HUDEP-2 (cell line): ENCODE results near the gene TRIM43B.
"Not testable (repeated sequence)": the region's sequence is repeated elsewhere in the genome, so short reads cannot be mapped to it uniquely, and the experiment has no call there.

Experiments used
- DNase-seq, 76 experiments: peaks; one replicate each; lab custom pipeline; 2025; ENCODE audit not compliant: unreplicated experiment in 76 of 76; lab: John Stamatoyannopoulos, UW

Gene TRIM43B

DNA sequence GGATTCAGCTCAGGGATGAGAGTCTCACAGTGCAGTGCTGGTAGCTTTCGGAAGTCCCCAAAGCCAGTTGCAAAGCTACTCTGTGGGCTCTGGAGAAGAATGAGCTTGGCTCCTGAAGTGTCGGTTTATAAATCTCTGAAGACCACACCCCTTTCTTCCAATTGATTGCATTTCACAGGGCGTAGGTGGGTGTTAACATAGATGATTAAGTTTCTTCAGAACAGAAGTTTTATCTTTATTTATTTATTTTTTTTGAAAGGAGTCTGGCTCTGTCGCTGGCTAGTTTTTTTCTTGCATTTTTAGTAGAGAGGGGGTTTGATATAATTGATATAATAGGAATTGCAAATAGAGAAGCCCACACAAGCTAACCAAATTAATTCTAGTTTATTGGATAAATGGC is at the start of gene TRIM43B:
TRIM43B (minus strand) TSS at position 101 of the 400 bp plus-strand sequence. CDS start 2,040 bp downstream, outside the sequence.
- not testable (repeated sequence) for DNase-seq

DNA sequence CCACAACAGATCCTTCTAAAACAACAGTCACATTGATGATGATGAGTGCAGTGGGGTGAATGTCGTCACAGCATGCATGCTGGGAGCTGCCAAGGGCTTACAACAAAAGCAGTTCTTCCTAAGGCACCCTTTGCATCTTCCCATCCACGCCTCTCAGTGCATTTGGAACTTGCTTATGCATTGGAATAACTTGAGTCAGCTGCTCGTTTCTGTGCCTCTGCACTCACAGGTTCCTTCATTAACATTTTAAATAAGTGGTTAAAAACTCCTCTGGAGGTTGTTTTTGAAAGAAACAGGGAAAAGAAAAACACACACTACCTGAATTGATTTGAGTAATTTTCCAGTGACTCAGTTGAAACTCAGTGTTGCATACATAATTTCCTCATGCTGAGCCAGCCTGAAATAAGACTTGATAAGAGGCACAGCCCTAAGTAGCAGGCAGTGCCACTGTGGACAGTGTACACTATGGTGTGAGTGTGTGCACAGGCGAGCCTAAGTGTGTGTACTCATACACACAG is 46.8 kb upstream of the TRIM43B start:
- no peak for DNase-seq

DNA sequence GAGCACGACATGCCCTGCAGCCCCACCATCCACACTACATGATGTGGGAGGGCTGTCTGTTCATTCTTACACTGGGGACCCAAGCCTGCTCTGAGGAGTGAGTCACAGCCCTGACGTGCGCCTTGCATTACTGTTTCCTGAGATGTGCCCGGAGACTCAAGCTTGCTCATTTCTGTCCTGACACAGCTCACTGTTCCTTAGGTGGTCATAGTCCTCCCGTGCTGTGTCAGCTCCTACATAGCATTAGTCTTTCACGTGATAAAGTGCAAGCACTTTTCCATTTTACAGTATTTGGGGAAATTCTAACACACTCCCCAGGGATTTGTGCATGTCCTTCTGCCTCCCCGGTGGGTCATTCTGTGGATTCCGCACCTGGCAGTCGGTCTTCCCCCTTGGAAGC is 46.2 kb upstream of the TRIM43B start:
- no peak for DNase-seq

DNA sequence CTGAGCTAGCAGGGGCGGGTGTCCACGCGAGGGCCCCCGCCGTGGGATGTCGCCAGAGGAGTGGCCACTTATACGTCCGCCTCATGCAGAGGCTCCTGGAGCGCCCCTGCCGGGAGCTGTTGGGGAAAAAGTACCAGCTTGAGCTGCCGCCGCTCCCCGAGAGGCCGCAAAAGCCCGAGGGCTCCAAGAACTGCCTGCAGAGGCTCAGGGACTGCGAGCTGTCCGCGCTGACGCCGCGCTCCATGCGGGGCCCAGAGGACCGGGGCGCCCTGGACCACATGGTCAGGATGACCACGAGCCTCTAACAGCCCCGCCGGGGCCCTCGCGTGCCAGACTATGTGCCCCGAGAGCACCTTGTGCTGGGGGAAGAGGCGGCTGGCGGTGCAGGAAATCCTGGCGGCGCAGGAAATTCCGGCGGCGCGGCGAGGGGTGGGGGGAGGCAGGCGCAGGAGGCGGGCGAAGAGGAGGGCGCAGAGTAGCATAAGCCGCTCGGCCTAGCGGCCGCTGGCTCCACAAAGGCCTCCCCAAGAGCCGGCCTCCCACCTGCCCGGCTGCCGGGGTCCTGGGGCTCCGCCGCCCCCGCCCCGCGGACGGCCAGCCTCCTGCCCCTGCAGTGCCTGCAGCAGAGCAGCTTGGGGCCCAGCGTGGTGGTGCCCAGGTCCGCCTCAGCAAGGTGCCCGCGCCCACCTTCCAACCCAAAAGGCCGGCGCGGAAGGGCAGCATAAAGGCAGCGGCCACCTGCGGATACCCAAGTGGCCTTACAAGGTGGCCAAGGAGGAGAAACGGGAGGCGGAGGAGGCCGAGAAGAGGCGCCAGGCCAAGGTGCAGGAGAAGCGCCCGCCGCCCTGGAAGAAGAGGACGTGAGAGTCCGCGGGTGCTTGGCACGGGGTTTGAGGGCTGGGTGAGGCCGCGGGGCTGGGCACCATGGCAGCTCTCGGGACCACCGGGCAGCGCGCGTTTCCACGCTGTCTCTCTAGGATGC is 42.1 kb upstream of the TRIM43B start:
- peak in 49 of 76 experiments; percentile 2 to 66 (median 31) for DNase-seq

DNA sequence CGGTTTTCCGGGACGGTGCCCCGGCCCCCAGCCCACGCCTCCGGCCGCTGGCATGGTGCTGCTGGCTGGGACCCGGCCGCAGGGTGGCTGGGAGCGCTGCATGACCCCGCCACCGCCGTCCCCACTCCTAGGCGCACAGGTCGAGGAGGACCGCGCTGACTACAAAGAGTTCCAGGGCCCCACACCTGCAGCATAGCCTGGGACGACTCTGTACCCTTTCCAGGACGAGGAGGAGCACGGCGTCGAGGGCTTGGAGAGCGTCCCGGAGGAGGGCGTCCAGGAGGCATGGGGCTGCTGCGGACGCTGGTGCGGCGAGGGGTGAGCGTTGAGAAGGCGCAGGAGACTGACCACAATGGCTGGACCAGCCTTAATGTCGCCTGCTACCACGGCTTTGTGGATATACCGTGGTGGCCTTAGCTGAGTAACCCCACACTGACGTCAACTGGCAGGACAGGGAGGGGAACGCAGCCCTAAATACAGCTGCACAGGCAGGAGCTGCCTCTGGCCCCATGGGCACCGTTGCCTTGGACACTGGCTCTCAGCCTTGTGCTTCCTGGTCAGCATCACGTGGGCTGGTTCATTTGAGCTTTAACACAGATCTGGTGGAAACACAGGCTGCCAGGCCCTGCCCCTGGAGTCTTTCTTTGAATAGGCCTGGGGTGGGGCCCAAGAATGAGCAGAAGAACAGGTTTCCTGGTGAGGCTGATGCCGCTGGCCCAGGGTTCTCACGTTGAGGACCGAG is 40.9 kb upstream of the TRIM43B start:
- DNase-seq, result no peak

DNA sequence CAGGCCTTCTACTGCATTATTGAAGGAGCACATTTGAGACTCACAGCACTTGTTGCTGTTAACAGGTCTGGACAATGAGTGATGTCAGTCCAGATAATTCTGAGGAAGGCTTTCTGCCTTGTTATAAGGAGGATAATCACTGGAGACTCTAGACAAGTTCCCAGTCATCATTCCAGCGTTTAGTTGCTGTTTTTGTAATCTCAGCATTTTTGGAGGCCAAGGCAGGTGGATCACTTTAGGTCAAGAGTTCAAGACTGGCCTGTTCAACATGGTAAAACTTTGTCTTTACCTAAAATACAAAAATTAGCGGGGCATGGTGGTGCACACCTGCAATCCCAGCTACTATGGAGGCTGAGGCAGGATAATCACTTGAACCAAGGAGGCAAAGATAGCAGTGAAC is 39.6 kb upstream of the TRIM43B start:
- no peak for DNase-seq

DNA sequence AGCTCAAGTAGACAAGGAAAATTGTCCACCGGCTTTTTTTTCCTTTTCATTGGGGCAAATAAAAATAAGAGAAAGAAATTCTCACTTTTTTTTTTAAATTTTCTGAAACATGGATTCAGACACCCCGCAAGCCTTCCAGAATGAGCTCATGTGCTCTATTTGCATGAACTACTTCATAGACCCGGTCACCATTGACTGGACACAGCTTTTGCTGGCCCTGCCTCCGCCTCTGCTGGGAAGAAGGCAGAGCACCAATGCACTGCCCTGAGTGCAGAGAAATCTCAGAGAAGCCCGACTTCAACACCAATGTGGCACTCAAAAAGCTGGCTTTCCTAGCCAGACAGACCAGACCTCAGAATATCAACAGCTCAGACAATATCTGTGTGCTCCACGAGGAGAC is 30.2 kb upstream of the TRIM43B start:
- peak in 2 of 76 experiments; percentile 7 to 11 for DNase-seq

DNA sequence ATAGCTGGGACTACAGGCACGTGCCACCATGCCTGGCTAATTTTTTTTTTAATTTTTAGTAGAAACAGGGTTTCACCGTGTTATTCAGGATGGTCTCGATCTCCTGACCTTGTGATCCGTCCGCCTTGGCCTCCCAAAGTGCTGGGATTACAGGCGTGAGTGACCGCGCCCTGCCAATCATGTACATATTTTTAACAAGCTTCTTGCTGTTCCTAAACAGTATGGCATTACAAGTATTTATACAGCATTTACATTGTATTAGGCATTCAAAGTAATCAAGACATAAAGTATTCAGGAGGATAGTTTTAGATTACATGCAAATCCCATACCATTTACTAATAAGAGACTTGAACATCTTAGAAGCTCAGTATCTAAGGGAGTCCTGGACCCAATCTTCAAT is 29.7 kb upstream of the TRIM43B start:
- DNase-seq, result not testable (repeated sequence)

DNA sequence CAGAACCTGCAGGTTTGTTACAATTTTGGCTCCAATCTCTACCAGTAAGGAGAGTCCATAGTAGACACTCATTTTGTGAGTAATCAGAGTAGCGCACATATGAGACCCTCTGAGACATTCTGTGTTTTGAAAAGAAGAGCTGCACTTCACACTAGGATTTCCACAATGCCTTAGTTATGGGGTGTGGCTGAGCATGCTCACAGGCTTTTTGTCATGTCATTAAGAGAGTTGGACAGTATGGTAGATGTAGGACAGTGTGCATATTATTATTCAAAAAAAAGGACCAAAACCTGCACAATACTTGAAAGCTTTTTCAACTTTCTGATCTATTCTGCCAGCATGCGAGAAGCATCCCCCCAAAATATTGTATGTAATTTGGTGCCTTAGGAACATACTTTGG is 24.9 kb upstream of the TRIM43B start:
- DNase-seq, result no peak

DNA sequence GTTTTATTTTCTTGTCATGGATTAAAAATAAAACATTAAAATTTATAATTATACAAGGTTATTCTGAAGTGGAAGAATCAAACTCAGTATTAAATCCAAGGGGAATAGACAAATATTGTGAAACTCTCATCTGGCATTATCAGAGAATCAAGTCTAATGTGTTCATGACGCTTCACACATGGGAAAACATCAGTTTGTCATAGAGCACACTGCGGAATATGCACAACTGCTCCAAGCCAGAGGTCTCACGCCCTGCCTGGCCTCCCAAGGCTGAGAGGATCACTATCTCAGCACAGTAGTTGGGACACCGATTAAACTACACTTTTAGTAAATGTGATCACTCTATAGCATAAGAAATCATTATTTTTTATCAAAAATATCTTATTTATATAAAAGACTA is 20.7 kb upstream of the TRIM43B start:
- DNase-seq, result no peak

DNA sequence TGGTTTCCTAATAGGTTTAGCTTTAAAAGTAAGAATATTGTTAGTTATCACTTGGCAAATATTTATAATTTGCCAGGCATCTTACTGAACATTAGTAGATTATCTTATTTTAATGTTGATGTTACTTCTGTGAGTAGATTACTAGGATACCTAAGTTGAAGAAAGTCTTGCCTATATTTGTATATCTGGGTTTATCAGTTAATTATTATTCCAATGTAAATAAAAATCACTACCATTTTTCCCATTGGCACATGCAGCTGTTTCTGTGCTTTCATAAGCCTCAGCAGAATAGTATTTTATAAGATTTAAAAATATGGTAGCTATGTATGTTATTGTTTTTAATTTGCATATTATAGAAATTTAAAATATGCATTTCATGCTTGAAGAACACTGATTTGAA is 16.3 kb upstream of the TRIM43B start:
- DNase-seq, result no peak

DNA sequence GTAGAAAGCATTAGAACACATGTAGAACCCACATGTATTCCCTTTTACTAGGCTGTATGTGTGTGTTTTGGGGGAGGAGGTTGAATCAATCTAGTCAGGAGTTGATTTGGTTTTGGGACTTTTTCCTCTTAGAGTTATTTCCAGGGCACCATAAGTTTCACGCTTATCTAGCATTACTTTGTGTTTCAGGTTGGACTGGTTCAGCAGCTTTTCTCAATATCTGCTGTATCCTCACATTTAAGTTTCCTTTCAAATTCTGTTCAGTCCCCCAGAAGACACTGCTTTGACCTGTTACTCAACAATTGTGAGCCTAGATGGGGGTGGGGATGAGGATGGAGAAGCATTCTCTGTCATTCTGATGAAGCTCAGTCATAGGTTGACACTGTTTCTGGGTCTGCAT is 7.5 kb upstream of the TRIM43B start:
- not testable (repeated sequence) for DNase-seq

DNA sequence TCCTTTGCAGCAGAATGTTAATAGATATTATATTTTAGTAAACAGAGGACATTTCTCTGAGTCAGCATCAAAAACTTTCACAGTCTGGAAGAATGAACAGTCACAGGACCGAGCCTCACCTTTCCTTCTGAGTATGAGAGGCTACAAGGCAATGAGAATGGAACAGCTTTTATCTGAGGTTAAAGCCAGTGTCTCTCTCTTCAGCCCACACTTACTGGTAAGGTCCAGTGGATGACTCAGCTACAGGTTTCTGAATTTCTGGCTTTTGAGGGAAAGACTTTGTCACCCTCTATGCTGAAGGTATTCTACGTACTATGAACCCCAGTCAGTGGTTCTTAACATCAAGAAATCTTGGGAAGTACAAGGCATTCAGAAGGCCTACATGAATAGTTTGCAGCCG is 9.5 kb downstream of the TRIM43B start:
- not testable (repeated sequence) for DNase-seq

DNA sequence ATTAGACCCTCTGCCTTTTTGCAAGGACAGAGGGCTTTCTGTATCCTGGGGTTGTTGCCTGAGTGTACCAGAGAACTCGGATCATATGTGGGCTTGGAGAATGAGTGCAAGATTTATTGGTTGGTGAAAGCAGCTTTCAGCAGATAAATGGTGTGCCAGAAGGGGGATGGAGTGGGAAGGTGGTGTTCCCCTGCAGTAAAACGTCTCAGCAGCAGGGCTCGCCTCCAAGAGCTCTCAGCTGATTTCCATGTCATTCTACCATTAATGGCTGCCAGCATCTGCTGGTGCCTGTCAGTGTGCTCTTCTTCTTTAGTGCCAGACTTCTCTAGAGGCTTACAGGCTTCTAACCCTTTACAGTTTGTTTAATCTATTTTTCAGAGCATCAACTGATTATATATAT is 16.6 kb downstream of the TRIM43B start:
- not testable (repeated sequence) for DNase-seq

DNA sequence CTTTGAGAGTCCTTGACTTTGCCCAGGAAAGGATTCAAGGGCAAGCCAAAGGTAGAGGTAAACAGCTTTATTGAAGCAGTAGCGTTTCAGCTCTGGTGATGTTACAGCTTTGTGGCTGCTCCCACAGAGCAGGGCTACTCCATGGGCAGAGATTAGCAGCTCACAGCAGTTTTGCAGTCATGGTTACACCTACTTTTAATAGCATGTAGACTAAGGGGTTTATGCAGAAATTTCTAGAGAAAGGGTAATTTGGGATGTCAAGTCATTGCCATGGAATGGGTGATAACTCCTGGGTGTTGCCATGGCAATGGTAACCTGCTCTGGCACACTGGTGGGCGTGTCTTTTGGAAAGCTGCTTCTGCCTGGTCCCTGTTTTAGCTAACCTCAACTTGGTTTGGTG is 18.0 kb downstream of the TRIM43B start:
- not testable (repeated sequence) for DNase-seq

DNA sequence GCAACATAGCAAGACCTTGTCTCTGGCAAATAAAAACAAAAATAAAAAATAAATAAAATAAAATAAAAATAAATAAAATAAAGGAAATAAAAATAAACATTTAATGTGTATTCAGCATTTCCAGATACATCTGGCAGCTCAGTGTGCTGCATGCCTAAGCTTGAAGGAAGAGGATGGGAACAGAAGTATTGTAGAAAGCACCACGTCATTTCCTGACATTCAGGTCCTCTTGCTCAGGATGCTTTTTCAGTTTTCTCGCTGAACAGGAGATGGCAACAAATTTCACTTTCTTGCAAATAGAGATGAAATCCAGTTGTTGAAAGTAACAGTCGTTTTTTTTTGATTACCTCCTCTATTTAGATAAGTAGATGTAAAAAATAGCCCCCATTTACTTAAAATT is 21.3 kb downstream of the TRIM43B start:
- not testable (repeated sequence) for DNase-seq

DNA sequence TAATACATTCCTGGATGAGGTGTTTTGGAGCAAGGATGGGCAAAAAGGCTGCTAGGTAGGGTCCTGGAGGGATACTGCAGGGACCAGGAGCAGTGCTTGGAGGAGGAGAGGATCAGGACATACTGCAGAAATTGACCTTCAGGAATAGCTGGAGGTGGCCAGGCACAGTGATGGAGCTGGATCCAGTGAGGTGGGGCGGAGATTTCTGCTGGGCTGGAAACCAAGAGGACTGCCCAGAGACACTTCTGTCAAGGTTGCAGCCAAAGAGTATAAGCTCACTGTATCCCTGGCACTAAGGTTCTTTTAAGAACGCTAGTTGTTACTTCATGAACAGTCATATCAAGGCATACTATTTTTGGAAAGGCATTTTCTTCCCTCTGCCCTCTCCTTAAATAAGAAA is 39.2 kb downstream of the TRIM43B start:
- not testable (repeated sequence) for DNase-seq

DNA sequence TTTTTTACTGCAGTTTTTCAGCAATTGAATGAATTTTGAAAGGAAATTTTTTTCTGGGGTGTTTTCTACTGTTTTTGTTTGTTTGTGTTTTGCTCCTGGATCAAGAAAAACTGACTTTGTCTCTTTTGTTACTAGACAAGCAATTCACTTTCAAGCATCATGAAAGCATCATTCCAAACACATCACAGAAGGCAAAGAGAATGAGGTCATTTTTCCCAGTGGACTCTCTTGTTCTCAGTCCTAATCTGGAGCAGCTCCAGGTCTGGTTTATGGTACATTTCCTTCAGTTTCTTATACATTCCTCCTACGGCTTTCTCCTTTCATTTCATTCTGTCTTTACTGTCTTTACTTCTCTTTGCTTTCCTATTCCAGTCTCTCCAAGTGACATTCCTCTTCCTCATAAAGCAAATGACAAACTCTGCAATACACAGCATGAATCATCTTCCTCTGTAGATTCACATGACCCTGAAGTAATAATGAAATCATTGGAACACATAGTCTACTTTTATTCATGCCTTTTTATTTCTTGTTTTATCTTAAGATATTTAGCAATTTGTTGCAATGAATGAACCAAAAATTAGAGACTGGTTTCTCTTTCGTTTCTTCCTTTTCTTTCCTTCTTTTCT is 42.0 kb downstream of the TRIM43B start:
- not testable (repeated sequence) for DNase-seq

DNA sequence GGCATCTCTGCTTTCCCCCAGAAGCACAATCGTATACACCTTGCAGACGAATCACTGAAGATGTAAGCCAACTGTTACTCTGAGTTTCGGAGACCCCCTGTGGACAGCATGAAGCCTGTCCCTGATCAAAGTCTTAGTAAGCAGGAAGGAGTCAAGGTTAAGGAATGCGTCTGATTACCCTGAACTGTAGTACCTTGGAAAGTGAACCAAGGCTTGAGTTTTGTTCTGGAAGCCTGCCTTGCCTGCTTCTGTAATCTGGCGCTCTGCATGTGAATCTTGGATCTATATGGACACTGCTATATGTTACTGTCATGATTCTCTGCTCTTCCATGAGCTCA is 48.7 kb downstream of the TRIM43B start:
- not testable (repeated sequence) for DNase-seq

DNA sequence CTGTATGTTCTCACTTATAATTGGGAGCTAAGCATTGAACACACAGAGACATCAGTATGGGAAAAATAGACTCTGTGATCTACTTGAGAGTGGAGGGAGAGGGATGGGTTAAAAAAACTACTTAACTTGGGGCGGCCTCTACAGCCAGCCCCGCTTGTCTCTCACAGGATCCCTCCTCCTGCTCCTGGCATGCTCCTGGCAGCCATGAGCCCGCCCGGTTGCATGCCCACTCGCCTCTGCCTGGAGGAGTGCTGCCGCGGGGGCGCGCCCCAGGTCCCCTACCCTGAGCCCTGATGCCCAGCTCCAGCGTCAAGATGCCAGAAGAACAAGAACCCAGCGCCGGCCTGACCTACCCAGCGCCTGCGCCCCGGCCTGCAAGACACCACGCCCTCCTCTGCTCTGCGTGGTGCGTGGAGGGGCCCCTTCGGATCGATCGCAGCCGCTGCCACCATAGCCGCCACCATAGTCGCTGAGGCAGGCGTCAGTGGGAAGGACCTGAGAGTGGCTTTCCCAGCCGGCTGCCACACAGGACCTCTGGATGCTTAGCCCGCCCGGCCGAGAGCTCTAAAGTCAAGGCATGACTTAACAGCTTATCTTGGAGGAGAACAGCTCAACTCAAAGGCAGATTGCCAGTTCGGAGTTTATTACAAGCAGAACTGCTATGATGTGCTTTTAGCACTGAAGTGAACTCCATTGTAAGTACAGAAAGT is 49.2 kb downstream of the TRIM43B start:
- not testable (repeated sequence) for DNase-seq
